ENCODE measurements around the gene SNX10. TPM values are rescaled to one million over a fixed set of nuclear protein-coding genes. Genes with fewer than 3 reads are reported as not detected.

SNX10 gene
- total and polyA plus RNA-seq, 2 experiments from 2014 or later: 0.60 to 1.5 TPM

- DNase-seq: peak; percentile 45
- Histone ChIP-seq H3K27ac (no peak overlapping the region), H3K36me3 (ENCODE audit: low read depth) (no peaks in the 10 kb centered on the region), H3K4me2 (ENCODE audit: unreplicated experiment) (no peak overlapping the region), H3K9me3 (ENCODE audit: low read depth) (no peaks in the 10 kb centered on the region), H3K4me3 (no peak overlapping the region), H3F3A (ENCODE audit: insufficient read depth) (no peaks in the 10 kb centered on the region), H3K27me3 (replicated peaks; ENCODE audit: insufficient read depth) (no peaks in the 10 kb centered on the region), H3K9me2 (ENCODE audit: insufficient read depth) (no peaks in the 10 kb centered on the region), H2AFZ (no peak overlapping the region), H3K4me1 (ENCODE audit: insufficient read depth) (no peaks in the 10 kb centered on the region), H3K9ac (no peak overlapping the region), H4K20me1 (ENCODE audit: insufficient read depth) (no peaks in the 10 kb centered on the region), H3K79me2 (ENCODE audit: insufficient read depth) (no peaks in the 10 kb centered on the region)
- in situ Hi-C loops (cut with MboI): no loop called here
- WGBS, 2 experiments (ENCODE audit: low coverage in 1 of 2, low lambda C conversion rate in 2 of 2, missing lambda C conversion rate in 2 of 2): 28 to 29% methylated on average over 6 of the region's 6 CpGs
- TF ChIP-seq EZH2phosphoT487 (IDR thresholded peaks at IDR 0.05; ENCODE audit: insufficient read depth, low read depth) (no peak), EZH2 (IDR thresholded peaks at IDR 0.05; ENCODE audit: insufficient read depth, poor library complexity, severe bottlenecking) (no peak)
Measured at GRCh38 chr7:26265065-26265464, 26.6 kb upstream of the SNX10 start.

- in situ Hi-C loops (cut with MboI): no loop called here
Measured at GRCh38 chr7:26265499-26266075, 26.1 kb upstream of the SNX10 start.

GRCh38 chr7:26267601-26268166, 24.0 kb upstream of the SNX10 start:
- no peak overlapping the region for H3K27ac ChIP-seq
- TF ChIP-seq EZH2 (IDR thresholded peaks at IDR 0.05; ENCODE audit: insufficient read depth, poor library complexity, severe bottlenecking) (no peak), EZH2phosphoT487 (IDR thresholded peaks at IDR 0.05; ENCODE audit: insufficient read depth, low read depth) (no peak)
- no peaks in the 10 kb centered on the region for H3K27me3 ChIP-seq (replicated peaks; ENCODE audit: insufficient read depth)
- no peak overlapping the region for H3K4me2 ChIP-seq (ENCODE audit: unreplicated experiment)
- H3K9me2 ChIP-seq (ENCODE audit: insufficient read depth): no peaks in the 10 kb centered on the region
- DNase-seq: no peak
- no peaks in the 10 kb centered on the region for H3K79me2 ChIP-seq (ENCODE audit: insufficient read depth)
- 77 to 88% methylated on average over 9 of the region's 9 CpGs for WGBS, 2 experiments (ENCODE audit: low coverage in 1 of 2, low lambda C conversion rate in 2 of 2, missing lambda C conversion rate in 2 of 2)
- H3K9me3 ChIP-seq (ENCODE audit: low read depth): no peaks in the 10 kb centered on the region
- no peaks in the 10 kb centered on the region for H3K4me1 ChIP-seq (ENCODE audit: insufficient read depth)
- no peaks in the 10 kb centered on the region for H3F3A ChIP-seq (ENCODE audit: insufficient read depth)
- in situ Hi-C loops (cut with MboI): no loop called here
- H3K36me3 ChIP-seq (ENCODE audit: low read depth): no peaks in the 10 kb centered on the region
- no peak overlapping the region for H3K9ac ChIP-seq
- H4K20me1 ChIP-seq (ENCODE audit: insufficient read depth): no peaks in the 10 kb centered on the region
- H3K4me3 ChIP-seq: no peak overlapping the region
- H2AFZ ChIP-seq: no peak overlapping the region

More at GRCh38 chr7:26265499-26266075, 26.1 kb upstream of the SNX10 start:
- Histone ChIP-seq H3K36me3 (ENCODE audit: low read depth) (no peaks in the 10 kb centered on the region), H2AFZ (no peak overlapping the region), H3K4me1 (ENCODE audit: insufficient read depth) (no peaks in the 10 kb centered on the region), H3K27me3 (replicated peaks; ENCODE audit: insufficient read depth) (no peaks in the 10 kb centered on the region), H3K27ac (no peak overlapping the region), H4K20me1 (ENCODE audit: insufficient read depth) (no peaks in the 10 kb centered on the region), H3K9me2 (ENCODE audit: insufficient read depth) (no peaks in the 10 kb centered on the region), H3F3A (ENCODE audit: insufficient read depth) (no peaks in the 10 kb centered on the region), H3K9me3 (ENCODE audit: low read depth) (no peaks in the 10 kb centered on the region), H3K79me2 (ENCODE audit: insufficient read depth) (no peaks in the 10 kb centered on the region), H3K4me3 (no peak overlapping the region), H3K9ac (no peak overlapping the region), H3K4me2 (ENCODE audit: unreplicated experiment) (no peak overlapping the region)
- no peak for TF ChIP-seq EZH2phosphoT487 (IDR thresholded peaks at IDR 0.05; ENCODE audit: insufficient read depth, low read depth)
- TF ChIP-seq EZH2 (IDR thresholded peaks at IDR 0.05; ENCODE audit: insufficient read depth, poor library complexity, severe bottlenecking): no peak
- DNase-seq: no peak
- 40 to 44% methylated on average over 5 of the region's 5 CpGs for WGBS, 2 experiments (ENCODE audit: low coverage in 1 of 2, low lambda C conversion rate in 2 of 2, missing lambda C conversion rate in 2 of 2)

GRCh38 chr7:26275213-26275612, 16.4 kb upstream of the SNX10 start:
- H4K20me1 ChIP-seq (ENCODE audit: insufficient read depth): no peaks in the 10 kb centered on the region
- no peak for TF ChIP-seq EZH2 (IDR thresholded peaks at IDR 0.05; ENCODE audit: insufficient read depth, poor library complexity, severe bottlenecking)
- no peak for TF ChIP-seq EZH2phosphoT487 (IDR thresholded peaks at IDR 0.05; ENCODE audit: insufficient read depth, low read depth)
- no peak overlapping the region for H3K27ac ChIP-seq
- H2AFZ ChIP-seq: no peak overlapping the region
- no peak overlapping the region for H3K4me2 ChIP-seq (ENCODE audit: unreplicated experiment)
- in situ Hi-C loops (cut with MboI): no loop called here
- no peaks in the 10 kb centered on the region for H3K79me2 ChIP-seq (ENCODE audit: insufficient read depth)
- no peak overlapping the region for H3K9ac ChIP-seq
- peaks cover 6% of the 10 kb centered on the region; the same call in 1 of the 2 replicates for H3K4me1 ChIP-seq (ENCODE audit: insufficient read depth)
- H3K9me3 ChIP-seq (ENCODE audit: low read depth): no peaks in the 10 kb centered on the region
- no peak overlapping the region for H3K4me3 ChIP-seq
- no peaks in the 10 kb centered on the region for H3K27me3 ChIP-seq (replicated peaks; ENCODE audit: insufficient read depth)
- H3K36me3 ChIP-seq (ENCODE audit: low read depth): no peaks in the 10 kb centered on the region
- no peak for DNase-seq
- H3K9me2 ChIP-seq (ENCODE audit: insufficient read depth): no peaks in the 10 kb centered on the region
- 68 to 72% methylated on average over 3 of the region's 3 CpGs for WGBS, 2 experiments (ENCODE audit: low coverage in 1 of 2, low lambda C conversion rate in 2 of 2, missing lambda C conversion rate in 2 of 2)
- peaks cover 5% of the 10 kb centered on the region; the same call in 1 of the 2 replicates for H3F3A ChIP-seq (ENCODE audit: insufficient read depth)

Data from GM23248 (cell line).